Upper lobe of left lung (tissue), 4 donors: ENCODE results near the gene PBOV1.

Source experiments
- POLR2A ChIP-seq, 4 donors: fragments of 450-650 bp; IDR thresholded peaks; one replicate each; pipeline ENCODE4 v1.5.1; 2016 to 2017; ENCODE audit warnings: antibody characterized with exemption in 4 of 4, mild to moderate bottlenecking in 2 of 4
- POLR2AphosphoS5 ChIP-seq, 2 donors: sonication (generic); formaldehyde crosslinking; IDR thresholded peaks; one replicate each; pipeline ENCODE4 v1.5.1; 2017; ENCODE audit warnings: antibody characterized with exemption in 2 of 2
- TF ChIP-seq, protein P1 (sequence below), 6 experiments: fragments of 450-650 bp in 4 of 6; fragments of 200-600 bp in 2 of 6; sonication (generic) in 2 of 6; IDR thresholded peaks; one replicate each; pipeline ENCODE4 v1.5.1; 2016 to 2019; ENCODE audit warnings: antibody characterized with exemption in 6 of 6

DNA sequence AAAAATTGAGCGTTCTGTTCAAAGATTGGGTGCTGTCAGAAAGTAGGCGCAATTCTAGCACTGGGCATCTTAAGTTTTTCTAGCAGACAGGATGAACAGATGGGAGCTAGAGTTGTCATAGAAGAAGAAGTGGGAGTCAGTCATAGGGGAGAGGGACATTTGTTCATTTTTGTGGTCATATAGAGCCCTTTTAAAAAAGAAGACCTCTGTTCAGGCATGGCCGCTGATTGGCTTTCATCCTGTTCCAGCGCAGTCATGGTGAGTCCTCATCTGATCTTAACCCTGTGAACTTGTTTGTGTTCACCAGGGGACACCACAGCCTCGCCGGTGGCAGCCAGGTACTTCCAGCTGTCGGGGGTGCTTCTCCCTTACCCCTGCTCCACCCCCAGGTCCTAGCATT is 29.7 kb upstream of the PBOV1 start:
- TF ChIP-seq, protein P1, sequence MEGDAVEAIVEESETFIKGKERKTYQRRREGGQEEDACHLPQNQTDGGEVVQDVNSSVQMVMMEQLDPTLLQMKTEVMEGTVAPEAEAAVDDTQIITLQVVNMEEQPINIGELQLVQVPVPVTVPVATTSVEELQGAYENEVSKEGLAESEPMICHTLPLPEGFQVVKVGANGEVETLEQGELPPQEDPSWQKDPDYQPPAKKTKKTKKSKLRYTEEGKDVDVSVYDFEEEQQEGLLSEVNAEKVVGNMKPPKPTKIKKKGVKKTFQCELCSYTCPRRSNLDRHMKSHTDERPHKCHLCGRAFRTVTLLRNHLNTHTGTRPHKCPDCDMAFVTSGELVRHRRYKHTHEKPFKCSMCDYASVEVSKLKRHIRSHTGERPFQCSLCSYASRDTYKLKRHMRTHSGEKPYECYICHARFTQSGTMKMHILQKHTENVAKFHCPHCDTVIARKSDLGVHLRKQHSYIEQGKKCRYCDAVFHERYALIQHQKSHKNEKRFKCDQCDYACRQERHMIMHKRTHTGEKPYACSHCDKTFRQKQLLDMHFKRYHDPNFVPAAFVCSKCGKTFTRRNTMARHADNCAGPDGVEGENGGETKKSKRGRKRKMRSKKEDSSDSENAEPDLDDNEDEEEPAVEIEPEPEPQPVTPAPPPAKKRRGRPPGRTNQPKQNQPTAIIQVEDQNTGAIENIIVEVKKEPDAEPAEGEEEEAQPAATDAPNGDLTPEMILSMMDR (IDR thresholded peaks at IDR 0.05), result no peak
- TF ChIP-seq POLR2AphosphoS5 (IDR thresholded peaks at IDR 0.05) (no peak), POLR2A (IDR thresholded peaks at IDR 0.05) (no peak)
